ENCODE data around the gene SPNS2.
A peak's percentile ranks its signal among the peaks of the same experiment; 100 is the strongest.

SPNS2 gene

GRCh38 chr17:4550534-4551039 is 51.9 kb downstream of the SPNS2 start:
- Histone ChIP-seq H3K4me3 (no peak overlapping the region), H3K9me3 (ENCODE audit: low read depth, low read length) (no peaks in the 10 kb centered on the region), H3K9ac (ENCODE audit: insufficient read length) (no peak overlapping the region), H3K27ac (no peak overlapping the region), H3K36me3 (ENCODE audit: insufficient read depth, low read length) (peaks cover 81% of the 10 kb centered on the region)
- no peak for DNase-seq (ENCODE audit: low read depth, low spot score)
- TF ChIP-seq EZH2 (IDR thresholded peaks at IDR 0.05) (no peak), FOXP2 (optimal IDR thresholded peaks at IDR 0.05; ENCODE audit: control extremely low read depth, extremely low read length, insufficient read depth) (no peak), POLR2AphosphoS5 (IDR thresholded peaks at IDR 0.05; ENCODE audit: borderline replicate concordance, low read depth, low read length) (no peak)

- H3K9ac ChIP-seq (ENCODE audit: insufficient read length) = no peak overlapping the region
- TF ChIP-seq FOXP2 (optimal IDR thresholded peaks at IDR 0.05; ENCODE audit: control extremely low read depth, extremely low read length, insufficient read depth) = no peak
- TF ChIP-seq POLR2AphosphoS5 (IDR thresholded peaks at IDR 0.05; ENCODE audit: borderline replicate concordance, low read depth, low read length) = no peak
- TF ChIP-seq EZH2 (IDR thresholded peaks at IDR 0.05) = no peak
- no peak for DNase-seq (ENCODE audit: low read depth, low spot score)
- H3K36me3 ChIP-seq (ENCODE audit: insufficient read depth, low read length) = peaks cover 78% of the 10 kb centered on the region
- H3K27ac ChIP-seq = no peak overlapping the region
- H3K4me3 ChIP-seq = no peak overlapping the region
- H3K9me3 ChIP-seq (ENCODE audit: low read depth, low read length) = no peaks in the 10 kb centered on the region
Observed at GRCh38 chr17:4551141-4551540, 52.5 kb downstream of the SPNS2 start.

GRCh38 chr17:4551796-4552525 is 53.3 kb downstream of the SPNS2 start:
- Histone ChIP-seq H3K9me3 (ENCODE audit: low read depth, low read length) (no peaks in the 10 kb centered on the region), H3K9ac (ENCODE audit: insufficient read length) (no peak overlapping the region), H3K27ac (no peak overlapping the region), H3K36me3 (ENCODE audit: insufficient read depth, low read length) (peaks cover 70% of the 10 kb centered on the region), H3K4me3 (no peak overlapping the region)
- no peak for TF ChIP-seq POLR2AphosphoS5 (IDR thresholded peaks at IDR 0.05; ENCODE audit: borderline replicate concordance, low read depth, low read length)
- TF ChIP-seq EZH2 (IDR thresholded peaks at IDR 0.05) = no peak
- TF ChIP-seq FOXP2 (optimal IDR thresholded peaks at IDR 0.05; ENCODE audit: control extremely low read depth, extremely low read length, insufficient read depth) = no peak
- DNase-seq (ENCODE audit: low read depth, low spot score) = no peak

GRCh38 chr17:4553669-4554068 is 55.0 kb downstream of the SPNS2 start:
- Histone ChIP-seq H3K9ac (ENCODE audit: insufficient read length) (peak overlapping the region; percentile 93), H3K4me3 (peak overlapping the region; percentile 99), H3K9me3 (ENCODE audit: low read depth, low read length) (no peaks in the 10 kb centered on the region), H3K36me3 (ENCODE audit: insufficient read depth, low read length) (peaks cover 53% of the 10 kb centered on the region), H3K27ac (no peak overlapping the region)
- TF ChIP-seq FOXP2 (optimal IDR thresholded peaks at IDR 0.05; ENCODE audit: control extremely low read depth, extremely low read length, insufficient read depth) = no peak
- TF ChIP-seq POLR2AphosphoS5 (IDR thresholded peaks at IDR 0.05; ENCODE audit: borderline replicate concordance, low read depth, low read length) = no peak
- no peak for TF ChIP-seq EZH2 (IDR thresholded peaks at IDR 0.05)
- DNase-seq (ENCODE audit: low read depth, low spot score) = no peak

GRCh38 chr17:4554441-4554996 is 55.8 kb downstream of the SPNS2 start:
- no peak for TF ChIP-seq POLR2AphosphoS5 (IDR thresholded peaks at IDR 0.05; ENCODE audit: borderline replicate concordance, low read depth, low read length)
- TF ChIP-seq EZH2 (IDR thresholded peaks at IDR 0.05) = no peak
- TF ChIP-seq FOXP2 (optimal IDR thresholded peaks at IDR 0.05; ENCODE audit: control extremely low read depth, extremely low read length, insufficient read depth) = no peak
- no peak for DNase-seq (ENCODE audit: low read depth, low spot score)
- peak overlapping the region; percentile 99 for H3K4me3 ChIP-seq
- no peaks in the 10 kb centered on the region for H3K9me3 ChIP-seq (ENCODE audit: low read depth, low read length)
- peak overlapping the region; percentile 93 for H3K9ac ChIP-seq (ENCODE audit: insufficient read length)
- H3K36me3 ChIP-seq (ENCODE audit: insufficient read depth, low read length) = peaks cover 46% of the 10 kb centered on the region
- 0 out of 2 replicates have a peak overlapping the region, but pooled peaks have one; percentile 25 for H3K27ac ChIP-seq

- Histone ChIP-seq H3K9me3 (ENCODE audit: low read depth, low read length) (no peaks in the 10 kb centered on the region), H3K9ac (ENCODE audit: insufficient read length) (peak within 1 kb of the TSS; percentile 93), H3K4me3 (peak within 1 kb of the TSS; percentile 99), H3K36me3 (ENCODE audit: insufficient read depth, low read length) (peaks cover 41% of the 10 kb centered on the region), H3K27ac (peak within 1 kb of the TSS; percentile 82)
- peak; percentile 35 for DNase-seq (ENCODE audit: low read depth, low spot score)
- TF ChIP-seq EZH2 (IDR thresholded peaks at IDR 0.05) (no peak), FOXP2 (optimal IDR thresholded peaks at IDR 0.05; ENCODE audit: control extremely low read depth, extremely low read length, insufficient read depth) (no peak), POLR2AphosphoS5 (IDR thresholded peaks at IDR 0.05; ENCODE audit: borderline replicate concordance, low read depth, low read length) (peak; percentile 77)
Observed at GRCh38 chr17:4554997-4555799, 56.5 kb downstream of the SPNS2 start, which contains the start of gene MYBBP1A. Gene MYBBP1A, minus strand, starts transcription at chr17:4555384. Its CDS starts 60 bp downstream, at chr17:4555324.

- Histone ChIP-seq H3K36me3 (ENCODE audit: insufficient read depth, low read length) (peaks cover 32% of the 10 kb centered on the region), H3K4me3 (peak overlapping the region; percentile 99), H3K27ac (peak overlapping the region; percentile 82), H3K9me3 (ENCODE audit: low read depth, low read length) (no peaks in the 10 kb centered on the region), H3K9ac (ENCODE audit: insufficient read length) (peak overlapping the region; percentile 93)
- no peak for DNase-seq (ENCODE audit: low read depth, low spot score)
- no peak for TF ChIP-seq FOXP2 (optimal IDR thresholded peaks at IDR 0.05; ENCODE audit: control extremely low read depth, extremely low read length, insufficient read depth)
- no peak for TF ChIP-seq EZH2 (IDR thresholded peaks at IDR 0.05)
Observed at GRCh38 chr17:4555873-4556759, 57.4 kb downstream of the SPNS2 start.

Measured in SK-N-MC (cell line).